ENCODE data around the gene PEX3. TPM values are rescaled to one million over a fixed set of nuclear protein-coding genes. Genes with fewer than 3 reads are reported as not detected.

Gene PEX3
- total and polyA plus RNA-seq, 2 donors (not counting 1 experiment from before 2014, with no cell fraction given), result 25.6 to 31.2 TPM

DNA sequence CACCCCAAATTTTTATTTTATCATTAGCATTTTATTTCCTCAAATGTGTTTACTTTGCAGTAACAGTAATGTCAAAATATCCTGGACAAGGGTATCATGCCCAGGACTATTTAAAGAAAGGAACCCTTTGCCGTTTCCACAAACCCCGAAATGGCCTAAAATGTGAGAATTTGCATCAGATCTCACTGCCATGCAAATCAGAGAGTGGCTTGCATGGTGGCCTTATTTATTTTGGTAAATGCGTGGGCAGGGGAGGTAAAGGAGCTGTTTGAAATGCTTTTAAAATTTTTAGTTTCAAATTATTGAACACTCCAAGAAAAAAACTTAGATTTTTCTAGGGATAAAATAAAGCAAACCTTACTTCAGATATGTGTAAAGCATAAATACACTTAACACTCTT lies 43.9 kb upstream of the PEX3 start:
- no peak overlapping the region for H3K27ac ChIP-seq (ENCODE audit: insufficient read depth, low read length)
- H3K4me1 ChIP-seq (ENCODE audit: control insufficient read depth, extremely low read depth, insufficient read depth, low read length), result no peaks in the 10 kb centered on the region
- no peaks in the 10 kb centered on the region for H3K27me3 ChIP-seq (ENCODE audit: control insufficient read depth, insufficient read depth, low read length)
- H3K9ac ChIP-seq (ENCODE audit: insufficient read depth, low read length), result no peak overlapping the region
- no peaks in the 10 kb centered on the region for H3K36me3 ChIP-seq (ENCODE audit: control insufficient read depth, insufficient read depth, low read length)
- H4K20me1 ChIP-seq (ENCODE audit: control insufficient read depth, extremely low read depth, insufficient read depth, low read length), result no peaks in the 10 kb centered on the region
- H3K4me3 ChIP-seq (replicated peaks in 1 of 4; ENCODE audit: control extremely low read depth in 1 of 4, insufficient read depth in 1 of 4, low read depth in 3 of 4, low read length in 4 of 4), result no peak overlapping the region
- H3K4me2 ChIP-seq (ENCODE audit: extremely low read depth, insufficient read depth, low read length), result no peak overlapping the region
- no peaks in the 10 kb centered on the region for H3K9me3 ChIP-seq (ENCODE audit: control insufficient read depth, insufficient read depth, low read depth, low read length)
- no peak overlapping the region for H2AFZ ChIP-seq (ENCODE audit: low read length)
- no peak for DNase-seq (ENCODE audit: low read depth in 2 of 2)
- H3K79me2 ChIP-seq (ENCODE audit: control insufficient read depth, insufficient read depth, low read length), result no peaks in the 10 kb centered on the region
- TF ChIP-seq, protein P1, sequence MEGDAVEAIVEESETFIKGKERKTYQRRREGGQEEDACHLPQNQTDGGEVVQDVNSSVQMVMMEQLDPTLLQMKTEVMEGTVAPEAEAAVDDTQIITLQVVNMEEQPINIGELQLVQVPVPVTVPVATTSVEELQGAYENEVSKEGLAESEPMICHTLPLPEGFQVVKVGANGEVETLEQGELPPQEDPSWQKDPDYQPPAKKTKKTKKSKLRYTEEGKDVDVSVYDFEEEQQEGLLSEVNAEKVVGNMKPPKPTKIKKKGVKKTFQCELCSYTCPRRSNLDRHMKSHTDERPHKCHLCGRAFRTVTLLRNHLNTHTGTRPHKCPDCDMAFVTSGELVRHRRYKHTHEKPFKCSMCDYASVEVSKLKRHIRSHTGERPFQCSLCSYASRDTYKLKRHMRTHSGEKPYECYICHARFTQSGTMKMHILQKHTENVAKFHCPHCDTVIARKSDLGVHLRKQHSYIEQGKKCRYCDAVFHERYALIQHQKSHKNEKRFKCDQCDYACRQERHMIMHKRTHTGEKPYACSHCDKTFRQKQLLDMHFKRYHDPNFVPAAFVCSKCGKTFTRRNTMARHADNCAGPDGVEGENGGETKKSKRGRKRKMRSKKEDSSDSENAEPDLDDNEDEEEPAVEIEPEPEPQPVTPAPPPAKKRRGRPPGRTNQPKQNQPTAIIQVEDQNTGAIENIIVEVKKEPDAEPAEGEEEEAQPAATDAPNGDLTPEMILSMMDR (conservative IDR thresholded peaks at IDR 0.05 in 1 of 2, IDR thresholded peaks at IDR 0.05 in 1 of 2; ENCODE audit: low read depth in 1 of 2, low read length in 2 of 2), result no peak
- no peak for TF ChIP-seq EZH2 (IDR thresholded peaks at IDR 0.05; ENCODE audit: low read length, missing control alignments)

DNA sequence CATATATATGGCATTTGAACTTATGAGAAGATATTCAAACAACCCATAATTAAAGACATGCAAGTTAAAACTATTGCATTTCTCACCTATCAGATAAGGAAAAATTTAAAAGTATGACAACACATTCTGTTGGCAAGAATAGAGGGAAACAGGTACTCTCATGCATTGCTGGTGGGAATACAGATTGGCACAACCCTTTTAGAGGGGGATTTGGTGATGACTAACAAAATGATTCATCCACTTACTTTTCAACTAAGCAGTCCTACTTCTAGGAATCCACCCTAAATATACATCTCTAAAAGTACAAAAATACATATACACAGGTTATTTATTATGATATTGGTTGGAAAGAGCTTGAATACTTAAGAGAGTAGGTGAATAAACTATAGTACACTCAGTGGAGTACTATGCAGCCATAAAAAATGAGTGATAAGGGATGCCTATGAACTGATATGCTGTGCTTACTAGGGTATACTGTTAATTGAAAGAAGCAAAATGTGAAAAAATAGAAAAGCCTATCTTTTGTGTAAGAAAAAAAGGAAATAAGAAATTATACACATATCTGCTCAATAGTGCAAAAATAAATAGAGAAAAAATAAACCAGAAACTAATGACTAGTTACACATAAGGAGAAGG lies 42.3 kb upstream of the PEX3 start:
- no peaks in the 10 kb centered on the region for H4K20me1 ChIP-seq (ENCODE audit: control insufficient read depth, extremely low read depth, insufficient read depth, low read length)
- H3K27ac ChIP-seq (ENCODE audit: insufficient read depth, low read length), result no peak overlapping the region
- no peaks in the 10 kb centered on the region for H3K27me3 ChIP-seq (ENCODE audit: control insufficient read depth, insufficient read depth, low read length)
- TF ChIP-seq, protein P1 (conservative IDR thresholded peaks at IDR 0.05 in 1 of 2, IDR thresholded peaks at IDR 0.05 in 1 of 2; ENCODE audit: low read depth in 1 of 2, low read length in 2 of 2), result no peak
- no peak for TF ChIP-seq EZH2 (IDR thresholded peaks at IDR 0.05; ENCODE audit: low read length, missing control alignments)
- peak in 1 of 2 donors; percentile 52 for DNase-seq (ENCODE audit: low read depth in 2 of 2)
- no peaks in the 10 kb centered on the region for H3K4me1 ChIP-seq (ENCODE audit: control insufficient read depth, extremely low read depth, insufficient read depth, low read length)
- H3K9ac ChIP-seq (ENCODE audit: insufficient read depth, low read length), result no peak overlapping the region
- no peaks in the 10 kb centered on the region for H3K79me2 ChIP-seq (ENCODE audit: control insufficient read depth, insufficient read depth, low read length)
- H3K9me3 ChIP-seq (ENCODE audit: control insufficient read depth, insufficient read depth, low read depth, low read length), result no peaks in the 10 kb centered on the region
- H3K36me3 ChIP-seq (ENCODE audit: control insufficient read depth, insufficient read depth, low read length), result no peaks in the 10 kb centered on the region
- no peak overlapping the region for H3K4me3 ChIP-seq (replicated peaks in 1 of 4; ENCODE audit: control extremely low read depth in 1 of 4, insufficient read depth in 1 of 4, low read depth in 3 of 4, low read length in 4 of 4)
- H3K4me2 ChIP-seq (ENCODE audit: extremely low read depth, insufficient read depth, low read length), result no peak overlapping the region
- H2AFZ ChIP-seq (ENCODE audit: low read length), result no peak overlapping the region

DNA sequence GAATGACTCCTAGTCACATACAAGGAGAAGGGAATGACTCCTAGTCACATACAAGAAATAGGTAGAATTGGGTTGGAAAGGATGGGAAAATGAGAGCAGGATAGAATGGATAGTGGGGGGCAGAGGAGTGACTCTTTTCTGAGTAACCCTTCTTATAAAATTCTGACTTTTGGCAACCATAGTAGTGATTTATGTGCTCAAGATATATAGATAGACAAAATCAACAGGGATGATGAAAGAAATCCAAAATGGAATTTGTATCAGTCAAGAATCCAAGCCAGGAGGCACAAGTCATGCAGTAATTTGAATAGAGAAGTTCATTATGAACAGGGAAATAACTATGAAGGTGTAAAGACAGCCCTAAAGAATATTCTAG lies 41.8 kb upstream of the PEX3 start:
- DNase-seq (ENCODE audit: low read depth in 2 of 2), result no peak
- H4K20me1 ChIP-seq (ENCODE audit: control insufficient read depth, extremely low read depth, insufficient read depth, low read length), result no peaks in the 10 kb centered on the region
- no peaks in the 10 kb centered on the region for H3K79me2 ChIP-seq (ENCODE audit: control insufficient read depth, insufficient read depth, low read length)
- no peak overlapping the region for H3K9ac ChIP-seq (ENCODE audit: insufficient read depth, low read length)
- TF ChIP-seq EZH2 (IDR thresholded peaks at IDR 0.05; ENCODE audit: low read length, missing control alignments), result no peak
- TF ChIP-seq, protein P1 (conservative IDR thresholded peaks at IDR 0.05 in 1 of 2, IDR thresholded peaks at IDR 0.05 in 1 of 2; ENCODE audit: low read depth in 1 of 2, low read length in 2 of 2), result no peak
- no peaks in the 10 kb centered on the region for H3K36me3 ChIP-seq (ENCODE audit: control insufficient read depth, insufficient read depth, low read length)
- no peak overlapping the region for H3K27ac ChIP-seq (ENCODE audit: insufficient read depth, low read length)
- H3K27me3 ChIP-seq (ENCODE audit: control insufficient read depth, insufficient read depth, low read length), result no peaks in the 10 kb centered on the region
- no peaks in the 10 kb centered on the region for H3K4me1 ChIP-seq (ENCODE audit: control insufficient read depth, extremely low read depth, insufficient read depth, low read length)
- no peak overlapping the region for H3K4me3 ChIP-seq (replicated peaks in 1 of 4; ENCODE audit: control extremely low read depth in 1 of 4, insufficient read depth in 1 of 4, low read depth in 3 of 4, low read length in 4 of 4)
- H3K9me3 ChIP-seq (ENCODE audit: control insufficient read depth, insufficient read depth, low read depth, low read length), result no peaks in the 10 kb centered on the region
- no peak overlapping the region for H2AFZ ChIP-seq (ENCODE audit: low read length)
- no peak overlapping the region for H3K4me2 ChIP-seq (ENCODE audit: extremely low read depth, insufficient read depth, low read length)

Measured in fibroblast of lung (primary cell).